Body of pancreas (tissue), 4 donors: ENCODE data around the gene TEX38. TPM values are rescaled to one million over a fixed set of nuclear protein-coding genes. Genes with fewer than 3 reads are reported as not detected.

Experiments
- ATAC-seq: fragments of 150-250 bp; one replicate; pipeline ENCODE4 v1.9.1; 2016
- DNase-seq, 4 donors: peaks; one replicate each; pipeline ENCODE4 v3.0.0-alpha.2; 2019
- H3K27ac ChIP-seq, 4 donors: fragments of 200-600 bp; sonication (generic); 1 replicate in 3 of 4; 2 replicates in 1 of 4; pipeline versions ENCODE4 v1.5.1 to v1.6.1; 2016 to 2019; ENCODE audit warnings: mild to moderate bottlenecking in 1 of 4, mixed read lengths in 1 of 4, moderate library complexity in 1 of 4
- H3K27me3 ChIP-seq, 2 donors: fragments of 200-600 bp; sonication (generic); one replicate each; pipeline ENCODE4 v1.6.0; 2016; ENCODE audit warnings: mild to moderate bottlenecking in 1 of 2
- H3K36me3 ChIP-seq, 2 donors: fragments of 200-600 bp; sonication (generic); replicated peaks in 1 of 2; 2 replicates each; pipeline ENCODE4 v1.5.1; 2016; ENCODE audit warnings: low read depth in 2 of 2; ENCODE audit not compliant: insufficient read depth in 1 of 2
- H3K4me1 ChIP-seq: fragments of 200-600 bp; sonication (generic); one replicate; pipeline ENCODE4 v1.6.0; 2016
- H3K4me3 ChIP-seq, 2 donors: fragments of 200-600 bp; sonication (generic); 1 replicate in 1 of 2; 2 replicates in 1 of 2; pipeline ENCODE4 v1.5.1; 2016 to 2019
- H3K9me3 ChIP-seq, 3 donors: fragments of 200-600 bp; sonication (generic); 1 replicate in 2 of 3; 2 replicates in 1 of 3; pipeline ENCODE4 v1.5.1; 2016
- CTCF ChIP-seq, 7 experiments: fragments of 450-650 bp in 4 of 7; fragments of 200-600 bp in 3 of 7; sonication (generic) in 3 of 7; IDR thresholded peaks; one replicate each; pipeline ENCODE4 v1.5.1; 2016 to 2019; ENCODE audit warnings: antibody characterized with exemption in 7 of 7
- POLR2A ChIP-seq, 3 donors: fragments of 450-650 bp; IDR thresholded peaks; one replicate each; pipeline ENCODE4 v1.6.1; 2016; ENCODE audit warnings: antibody characterized with exemption in 3 of 3, mild to moderate bottlenecking in 2 of 3
- WGBS, 2 donors: methylation state at CpG; one replicate each; pipeline ENCODE4 v1.1.5; 2017; 5-methylcytosine and 5-hydroxymethylcytosine counted together
- intact Hi-C: fragments of 100-400 bp; cut with DNase I; formaldehyde crosslinking; loops from one replicate; pipeline ENCODE4 v1.15.1; 2023
- total RNA-seq, 2 donors: library from RNA; depleted of rRNA; stranded (reverse); fragments of >200 nt; gene quantifications; one replicate each; pipeline ENCODE4 v1.1.0, GENCODE V29; 2016

TEX38 gene
- total RNA-seq, 2 donors from 2014 or later, result not detected

GRCh38 chr1:46630719-46631118 lies 40.9 kb upstream of the TEX38 start:
- H3K9me3 ChIP-seq, result no peaks in the 10 kb centered on the region
- H3K27ac ChIP-seq, result no peak overlapping the region
- H3K27me3 ChIP-seq, result no peaks in the 10 kb centered on the region
- 75 to 83% methylated on average over 2 of the region's 2 CpGs for WGBS, 2 donors
- ATAC-seq, result no peak
- intact Hi-C loops, result no loop called here
- H3K4me3 ChIP-seq, result no peak overlapping the region
- DNase-seq, result no peak
- no peak for TF ChIP-seq POLR2A (IDR thresholded peaks at IDR 0.05)
- no peak for TF ChIP-seq CTCF (IDR thresholded peaks at IDR 0.05)
- no peaks in the 10 kb centered on the region for H3K4me1 ChIP-seq
- peaks cover 0 to 15% of the 10 kb centered on the region in 2 donors for H3K36me3 ChIP-seq

- Histone ChIP-seq H3K27me3 (no peaks in the 10 kb centered on the region), H3K4me3 (no peak overlapping the region), H3K27ac (no peak overlapping the region), H3K4me1 (peaks cover 5% of the 10 kb centered on the region), H3K9me3 (no peaks in the 10 kb centered on the region), H3K36me3 (peaks cover 0 to 18% of the 10 kb centered on the region in 2 donors)
- no peak for DNase-seq
- intact Hi-C loops, result no loop called here
- no peak for ATAC-seq
- TF ChIP-seq CTCF (IDR thresholded peaks at IDR 0.05) (no peak), POLR2A (IDR thresholded peaks at IDR 0.05) (no peak)
- WGBS, 2 donors, result 96 to 100% methylated on average over 2 of the region's 2 CpGs
These were observed 36.4 kb upstream of the TEX38 start for GRCh38 chr1:46635205-46635604.

- 35 to 39% methylated on average over 2 of the region's 2 CpGs for WGBS, 2 donors
- intact Hi-C loops, result no loop called here
These were observed 34.1 kb upstream of the TEX38 start for GRCh38 chr1:46637444-46638083.

GRCh38 chr1:46638921-46639320 lies 32.7 kb upstream of the TEX38 start:
- peaks cover 0 to 8% of the 10 kb centered on the region in 2 donors for H3K36me3 ChIP-seq
- no peaks in the 10 kb centered on the region for H3K27me3 ChIP-seq
- ATAC-seq, result no peak
- H3K9me3 ChIP-seq, result no peaks in the 10 kb centered on the region
- DNase-seq, result no peak
- H3K4me1 ChIP-seq, result peaks cover 12% of the 10 kb centered on the region
- no peak for TF ChIP-seq POLR2A (IDR thresholded peaks at IDR 0.05)
- TF ChIP-seq CTCF (IDR thresholded peaks at IDR 0.05), result no peak
- intact Hi-C loops, result no loop called here
- H3K4me3 ChIP-seq, result no peak overlapping the region
- H3K27ac ChIP-seq, result no peak overlapping the region

More at GRCh38 chr1:46637444-46638083, 34.1 kb upstream of the TEX38 start:
- ATAC-seq (no peak), DNase-seq (no peak)
- no peaks in the 10 kb centered on the region for H3K9me3 ChIP-seq
- peaks cover 5% of the 10 kb centered on the region for H3K4me1 ChIP-seq
- H3K4me3 ChIP-seq, result no peak overlapping the region
- H3K27ac ChIP-seq, result no peak overlapping the region
- no peak for TF ChIP-seq CTCF (IDR thresholded peaks at IDR 0.05)
- no peak for TF ChIP-seq POLR2A (IDR thresholded peaks at IDR 0.05)
- H3K36me3 ChIP-seq, result peaks cover 0 to 14% of the 10 kb centered on the region in 2 donors
- H3K27me3 ChIP-seq, result no peaks in the 10 kb centered on the region

- DNase-seq (no peak), ATAC-seq (no peak)
- 84 to 97% methylated on average over 1 of the region's 1 CpG for WGBS, 2 donors
- no peaks in the 10 kb centered on the region for H3K9me3 ChIP-seq
- H3K27ac ChIP-seq, result no peak overlapping the region
- H3K36me3 ChIP-seq, result peaks cover 0 to 8% of the 10 kb centered on the region in 2 donors
- peaks cover 12% of the 10 kb centered on the region for H3K4me1 ChIP-seq
- no peaks in the 10 kb centered on the region for H3K27me3 ChIP-seq
- no peak overlapping the region for H3K4me3 ChIP-seq
- intact Hi-C loops, result no loop called here
- TF ChIP-seq CTCF (IDR thresholded peaks at IDR 0.05), result no peak
- TF ChIP-seq POLR2A (IDR thresholded peaks at IDR 0.05), result no peak
These were observed 32.1 kb upstream of the TEX38 start for GRCh38 chr1:46639547-46639946.
